ENCODE measurements around the gene UBL4A. TPM values are rescaled to one million over a fixed set of nuclear protein-coding genes. Genes with fewer than 3 reads are reported as not detected.

UBL4A gene
- total RNA-seq, 1 experiment from 2014 or later = 38.8 TPM

GRCh38 chrX:154468217-154468616 is 18.2 kb downstream of the UBL4A start:
- Mint-ChIP-seq H3K9me3 (ENCODE audit: unreplicated experiment) (no peaks in the 10 kb centered on the region), H3K36me3 (ENCODE audit: insufficient read depth, unreplicated experiment) (peaks cover 4% of the 10 kb centered on the region), H3K27me3 (ENCODE audit: insufficient read depth, unreplicated experiment) (no peaks in the 10 kb centered on the region), H3K4me3 (ENCODE audit: unreplicated experiment) (no peak overlapping the region), H3K4me1 (ENCODE audit: low read depth, unreplicated experiment) (no peaks in the 10 kb centered on the region), H3K27ac (ENCODE audit: unreplicated experiment) (no peak overlapping the region)
- POLR2A ChIA-PET = no interaction called here
- TF ChIP-seq, protein P1, sequence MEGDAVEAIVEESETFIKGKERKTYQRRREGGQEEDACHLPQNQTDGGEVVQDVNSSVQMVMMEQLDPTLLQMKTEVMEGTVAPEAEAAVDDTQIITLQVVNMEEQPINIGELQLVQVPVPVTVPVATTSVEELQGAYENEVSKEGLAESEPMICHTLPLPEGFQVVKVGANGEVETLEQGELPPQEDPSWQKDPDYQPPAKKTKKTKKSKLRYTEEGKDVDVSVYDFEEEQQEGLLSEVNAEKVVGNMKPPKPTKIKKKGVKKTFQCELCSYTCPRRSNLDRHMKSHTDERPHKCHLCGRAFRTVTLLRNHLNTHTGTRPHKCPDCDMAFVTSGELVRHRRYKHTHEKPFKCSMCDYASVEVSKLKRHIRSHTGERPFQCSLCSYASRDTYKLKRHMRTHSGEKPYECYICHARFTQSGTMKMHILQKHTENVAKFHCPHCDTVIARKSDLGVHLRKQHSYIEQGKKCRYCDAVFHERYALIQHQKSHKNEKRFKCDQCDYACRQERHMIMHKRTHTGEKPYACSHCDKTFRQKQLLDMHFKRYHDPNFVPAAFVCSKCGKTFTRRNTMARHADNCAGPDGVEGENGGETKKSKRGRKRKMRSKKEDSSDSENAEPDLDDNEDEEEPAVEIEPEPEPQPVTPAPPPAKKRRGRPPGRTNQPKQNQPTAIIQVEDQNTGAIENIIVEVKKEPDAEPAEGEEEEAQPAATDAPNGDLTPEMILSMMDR (IDR thresholded peaks at IDR 0.05; ENCODE audit: insufficient read depth in 1 of 2, low read depth in 1 of 2, low read length in 1 of 2, severe bottlenecking in 1 of 2, unreplicated experiment in 1 of 2) = no peak
- Histone ChIP-seq H3K4me3 (ENCODE audit: low read depth, low read length) (no peak overlapping the region), H3K9me3 (no peaks in the 10 kb centered on the region), H3K27me3 (replicated peaks; ENCODE audit: control insufficient read depth, insufficient read depth, low read length) (no peaks in the 10 kb centered on the region), H3K36me3 (ENCODE audit: control insufficient read depth, insufficient read depth, low read length) (no peaks in the 10 kb centered on the region; the same call in 1 of the 2 replicates), H3K4me1 (no peaks in the 10 kb centered on the region)
- no TSS peak for BruUV-seq (replicated peaks)
- CTCF ChIA-PET = no interaction called here
- intact Hi-C loops (cut with micrococcal nuclease; ENCODE audit: unreplicated experiment) = no loop called here
- no peak for DNase-seq

GRCh38 chrX:154467556-154467955 is 18.9 kb downstream of the UBL4A start:
- POLR2A ChIA-PET = no interaction called here
- Histone ChIP-seq H3K4me3 (ENCODE audit: low read depth, low read length) (no peak overlapping the region), H3K36me3 (ENCODE audit: control insufficient read depth, insufficient read depth, low read length) (no peaks in the 10 kb centered on the region; the same call in 1 of the 2 replicates), H3K4me1 (no peaks in the 10 kb centered on the region), H3K9me3 (no peaks in the 10 kb centered on the region), H3K27me3 (replicated peaks; ENCODE audit: control insufficient read depth, insufficient read depth, low read length) (no peaks in the 10 kb centered on the region)
- CTCF ChIA-PET = no interaction called here
- TF ChIP-seq, protein P1 (IDR thresholded peaks at IDR 0.05; ENCODE audit: insufficient read depth in 1 of 2, low read depth in 1 of 2, low read length in 1 of 2, severe bottlenecking in 1 of 2, unreplicated experiment in 1 of 2) = no peak
- Mint-ChIP-seq H3K27me3 (ENCODE audit: insufficient read depth, unreplicated experiment) (no peaks in the 10 kb centered on the region), H3K27ac (ENCODE audit: unreplicated experiment) (no peak overlapping the region), H3K4me3 (ENCODE audit: unreplicated experiment) (no peak overlapping the region), H3K9me3 (ENCODE audit: unreplicated experiment) (no peaks in the 10 kb centered on the region), H3K36me3 (ENCODE audit: insufficient read depth, unreplicated experiment) (peaks cover 4% of the 10 kb centered on the region), H3K4me1 (ENCODE audit: low read depth, unreplicated experiment) (no peaks in the 10 kb centered on the region)
- no TSS peak for BruUV-seq (replicated peaks)
- intact Hi-C loops (cut with micrococcal nuclease; ENCODE audit: unreplicated experiment) = no loop called here
- DNase-seq = no peak

DNA sequence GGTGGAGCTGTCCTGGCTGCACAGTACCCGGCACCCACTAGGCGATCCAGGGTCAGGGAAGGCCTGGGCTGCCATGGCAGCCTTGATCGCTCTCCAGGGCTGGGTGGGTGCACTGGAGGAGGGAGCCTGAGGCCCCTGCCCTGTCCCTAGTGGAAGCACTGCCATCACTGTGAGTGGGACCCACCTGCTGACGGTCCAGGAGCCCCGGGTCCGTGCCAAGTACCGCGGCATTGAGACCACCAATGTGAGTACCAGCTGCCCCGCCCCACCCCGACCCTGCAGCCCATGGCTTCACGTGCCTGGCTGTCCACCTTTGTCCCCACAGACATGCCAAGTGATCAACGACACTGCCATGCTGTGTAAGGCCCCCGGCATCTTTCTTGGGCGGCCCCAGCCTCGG is 19.5 kb downstream of the UBL4A start:
- H3K27me3 ChIP-seq (replicated peaks; ENCODE audit: control insufficient read depth, insufficient read depth, low read length) = no peaks in the 10 kb centered on the region
- no peaks in the 10 kb centered on the region for H3K9me3 ChIP-seq
- no peaks in the 10 kb centered on the region for H3K27me3 Mint-ChIP-seq (ENCODE audit: insufficient read depth, unreplicated experiment)
- no peaks in the 10 kb centered on the region for H3K4me1 ChIP-seq
- TF ChIP-seq, protein P1 (IDR thresholded peaks at IDR 0.05; ENCODE audit: insufficient read depth in 1 of 2, low read depth in 1 of 2, low read length in 1 of 2, severe bottlenecking in 1 of 2, unreplicated experiment in 1 of 2) = no peak
- no peaks in the 10 kb centered on the region for H3K4me1 Mint-ChIP-seq (ENCODE audit: low read depth, unreplicated experiment)
- no peaks in the 10 kb centered on the region for H3K9me3 Mint-ChIP-seq (ENCODE audit: unreplicated experiment)
- DNase-seq = no peak
- H3K36me3 Mint-ChIP-seq (ENCODE audit: insufficient read depth, unreplicated experiment) = peaks cover 6% of the 10 kb centered on the region
- intact Hi-C loops (cut with micrococcal nuclease; ENCODE audit: unreplicated experiment) = no loop called here
- ChIA-PET CTCF (no interaction called here), POLR2A (no interaction called here)
- H3K27ac Mint-ChIP-seq (ENCODE audit: unreplicated experiment) = no peak overlapping the region
- no TSS peak for BruUV-seq (replicated peaks)
- no peak overlapping the region for H3K4me3 ChIP-seq (ENCODE audit: low read depth, low read length)
- no peaks in the 10 kb centered on the region; the same call in 1 of the 2 replicates for H3K36me3 ChIP-seq (ENCODE audit: control insufficient read depth, insufficient read depth, low read length)
- no peak overlapping the region for H3K4me3 Mint-ChIP-seq (ENCODE audit: unreplicated experiment)
